Tibial nerve (tissue), 4 donors: ENCODE measurements around the gene MED12L. TPM values are rescaled to one million over a fixed set of nuclear protein-coding genes. Genes with fewer than 3 reads are reported as not detected.

Experiments
- DNase-seq, 2 donors: peaks; one replicate each; pipeline ENCODE4 v3.0.0-alpha.2; 2019; ENCODE audit warnings: low spot score in 2 of 2
- H3K27ac ChIP-seq, 4 donors: fragments of 200-600 bp; sonication (generic) in 3 of 4; one replicate each; pipeline ENCODE4 v1.5.1; 2017 to 2019; ENCODE audit warnings: mild to moderate bottlenecking in 1 of 4
- H3K27me3 ChIP-seq, 2 donors: fragments of 200-600 bp; sonication (generic) in 1 of 2; one replicate each; pipeline versions ENCODE4 v1.5.1 to v1.6.0; 2017 to 2019
- H3K36me3 ChIP-seq, 3 donors: fragments of 200-600 bp; sonication (generic); one replicate each; pipeline ENCODE4 v1.5.1; 2018 to 2019
- H3K4me1 ChIP-seq, 4 donors: fragments of 200-600 bp; sonication (generic) in 3 of 4; one replicate each; pipeline ENCODE4 v1.5.1; 2017 to 2019
- H3K4me3 ChIP-seq, 4 donors: fragments of 200-600 bp; sonication (generic) in 3 of 4; one replicate each; pipeline ENCODE4 v1.5.1; 2017 to 2019; ENCODE audit warnings: mild to moderate bottlenecking in 1 of 4, moderate library complexity in 1 of 4
- H3K9me3 ChIP-seq, 4 donors: fragments of 200-600 bp; sonication (generic) in 3 of 4; one replicate each; pipeline ENCODE4 v1.5.1; 2017 to 2019
- CTCF ChIP-seq, 5 experiments: fragments of 200-600 bp in 3 of 5; fragments of 450-650 bp in 2 of 5; sonication (generic) in 3 of 5; IDR thresholded peaks; one replicate each; pipeline ENCODE4 v1.5.1; 2016 to 2019; ENCODE audit warnings: antibody characterized with exemption in 5 of 5, mild to moderate bottlenecking in 3 of 5, moderate library complexity in 2 of 5
- EP300 ChIP-seq, 2 donors: sonication (generic); formaldehyde crosslinking; IDR thresholded peaks; one replicate each; pipeline ENCODE4 v1.6.1; 2017; ENCODE audit warnings: antibody characterized with exemption in 2 of 2, mild to moderate bottlenecking in 1 of 2
- POLR2A ChIP-seq, 2 donors: fragments of 450-650 bp; IDR thresholded peaks; one replicate each; pipeline ENCODE4 v1.6.1; 2017; ENCODE audit warnings: antibody characterized with exemption in 2 of 2, mild to moderate bottlenecking in 2 of 2, moderate library complexity in 2 of 2
- WGBS, 2 donors: methylation state at CpG; one replicate each; pipeline ENCODE4 v1.1.5; 2018; 5-methylcytosine and 5-hydroxymethylcytosine counted together
- total RNA-seq, 4 donors: library from RNA; depleted of rRNA; stranded (reverse); fragments of >200 nt; gene quantifications; one replicate each; pipeline ENCODE4 v1.1.0, GENCODE V29; 2016

MED12L gene
- total RNA-seq, 4 donors from 2014 or later, result 1.2 to 5.9 (median 2.4) TPM

- Histone ChIP-seq H3K4me3 (no peak overlapping the region), H3K27me3 (no peaks in the 10 kb centered on the region), H3K9me3 (no peaks in the 10 kb centered on the region), H3K27ac (no peak overlapping the region), H3K4me1 (peaks cover 0 to 20% (median 2%) of the 10 kb centered on the region in 4 donors), H3K36me3 (no peaks in the 10 kb centered on the region)
- DNase-seq, result no peak
- 89 to 90% methylated on average over 6 of the region's 6 CpGs for WGBS, 2 donors
- TF ChIP-seq EP300 (IDR thresholded peaks at IDR 0.05), result no peak
- TF ChIP-seq POLR2A (IDR thresholded peaks at IDR 0.05), result no peak
- no peak for TF ChIP-seq CTCF (IDR thresholded peaks at IDR 0.05)
Measured at GRCh38 chr3:151154566-151154965, 69.1 kb downstream of the MED12L start.

- H3K36me3 ChIP-seq, result no peaks in the 10 kb centered on the region
- TF ChIP-seq POLR2A (IDR thresholded peaks at IDR 0.05), result no peak
- no peak for TF ChIP-seq EP300 (IDR thresholded peaks at IDR 0.05)
- TF ChIP-seq CTCF (IDR thresholded peaks at IDR 0.05), result no peak
- no peak for DNase-seq
Measured at GRCh38 chr3:151155409-151156128, 70.1 kb downstream of the MED12L start.

GRCh38 chr3:151156618-151157216, 71.3 kb downstream of the MED12L start:
- 36 to 37% methylated on average over 3 of the region's 3 CpGs for WGBS, 2 donors
- DNase-seq, result peak in 1 of 2 donors; percentile 26

More at GRCh38 chr3:151155409-151156128, 70.1 kb downstream of the MED12L start:
- 33 to 36% methylated on average over 8 of the region's 8 CpGs for WGBS, 2 donors
- H3K9me3 ChIP-seq, result no peaks in the 10 kb centered on the region
- no peaks in the 10 kb centered on the region for H3K27me3 ChIP-seq
- H3K4me1 ChIP-seq, result peaks cover 0 to 20% (median 2%) of the 10 kb centered on the region in 4 donors
- H3K27ac ChIP-seq, result no peak overlapping the region
- no peak overlapping the region for H3K4me3 ChIP-seq

GRCh38 chr3:151159806-151160205, 74.3 kb downstream of the MED12L start:
- DNase-seq, result no peak
- Histone ChIP-seq H3K4me1 (peaks cover 0 to 20% (median 2%) of the 10 kb centered on the region in 4 donors), H3K36me3 (no peaks in the 10 kb centered on the region), H3K27me3 (no peaks in the 10 kb centered on the region), H3K4me3 (no peak overlapping the region), H3K9me3 (no peaks in the 10 kb centered on the region), H3K27ac (no peak overlapping the region)
- 87 to 93% methylated on average over 10 of the region's 10 CpGs for WGBS, 2 donors
- TF ChIP-seq EP300 (IDR thresholded peaks at IDR 0.05) (no peak), POLR2A (IDR thresholded peaks at IDR 0.05) (no peak), CTCF (IDR thresholded peaks at IDR 0.05) (no peak)

More at GRCh38 chr3:151156618-151157216, 71.3 kb downstream of the MED12L start:
- Histone ChIP-seq H3K4me1 (peaks cover 0 to 20% (median 2%) of the 10 kb centered on the region in 4 donors), H3K4me3 (no peak overlapping the region), H3K36me3 (no peaks in the 10 kb centered on the region), H3K27ac (no peak overlapping the region), H3K27me3 (no peaks in the 10 kb centered on the region), H3K9me3 (no peaks in the 10 kb centered on the region)
- TF ChIP-seq EP300 (IDR thresholded peaks at IDR 0.05) (no peak), POLR2A (IDR thresholded peaks at IDR 0.05) (no peak), CTCF (IDR thresholded peaks at IDR 0.05) (peak; percentile 13 to 43 (median 34))

DNA sequence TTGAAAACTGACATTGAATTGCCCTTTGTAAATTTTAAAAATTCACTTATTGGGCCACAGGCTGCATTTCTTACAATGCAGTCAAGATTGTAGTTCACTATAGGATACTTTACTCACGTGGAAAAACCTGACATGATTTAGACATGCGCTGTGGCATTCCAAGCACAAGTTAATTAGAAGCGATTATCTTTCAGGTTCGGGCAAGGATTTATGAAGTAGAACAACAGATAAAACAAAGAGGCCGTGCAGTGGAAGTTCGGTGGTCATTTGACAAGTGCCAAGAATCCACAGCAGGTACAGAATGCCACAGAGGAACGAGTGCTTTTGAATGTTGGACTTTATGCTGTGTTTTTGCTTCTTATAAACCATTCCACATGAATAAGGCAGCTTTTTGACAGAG, 79.8 kb downstream of the MED12L start:
- no peaks in the 10 kb centered on the region for H3K27me3 ChIP-seq

More for the DNA sequence above, 79.8 kb downstream of the MED12L start:
- Histone ChIP-seq H3K4me3 (no peak overlapping the region), H3K4me1 (peaks cover 0 to 9% (median 2%) of the 10 kb centered on the region in 4 donors), H3K27ac (no peak overlapping the region), H3K9me3 (no peaks in the 10 kb centered on the region), H3K36me3 (no peaks in the 10 kb centered on the region)
- WGBS, 2 donors, result 87 to 90% methylated on average over 7 of the region's 7 CpGs
- no peak for TF ChIP-seq POLR2A (IDR thresholded peaks at IDR 0.05)
- no peak for TF ChIP-seq CTCF (IDR thresholded peaks at IDR 0.05)
- TF ChIP-seq EP300 (IDR thresholded peaks at IDR 0.05), result no peak
- no peak for DNase-seq
